ENCODE results near the gene LRRTM4.
A peak's percentile ranks its signal among the peaks of the same experiment; 100 is the strongest.

Gene LRRTM4

DNA sequence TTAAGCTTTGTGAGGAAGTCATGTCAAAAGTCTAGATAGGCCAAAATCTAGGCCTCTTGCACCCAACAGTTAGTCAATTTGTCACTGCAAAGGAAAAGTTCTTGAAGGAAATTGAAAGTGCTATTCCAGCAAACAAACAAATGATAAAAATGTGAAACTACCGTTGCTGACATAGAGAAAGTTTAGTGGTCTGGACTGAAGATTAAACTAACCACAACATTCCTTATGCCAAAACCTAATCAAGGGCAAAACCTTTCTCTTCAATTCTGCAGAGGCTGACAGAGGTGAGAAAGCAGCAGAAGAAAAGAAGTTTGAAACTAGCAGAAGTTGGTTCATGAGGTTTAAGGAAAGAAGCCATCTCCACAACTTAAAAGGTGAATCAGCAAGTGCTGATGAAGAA, 44.0 kb upstream of the LRRTM4 start:
- TF ChIP-seq POLR2AphosphoS5 (IDR thresholded peaks at IDR 0.05; ENCODE audit: low read depth, low read length) (no peak), REST (IDR thresholded peaks at IDR 0.05; ENCODE audit: insufficient read depth in 1 of 2, low read depth in 2 of 2, low read length in 2 of 2) (no peak), FOXP2 (optimal IDR thresholded peaks at IDR 0.05; ENCODE audit: borderline replicate concordance, extremely low read depth, extremely low read length, insufficient read depth) (no peak), SIN3A (IDR thresholded peaks at IDR 0.05; ENCODE audit: borderline replicate concordance, insufficient read depth, low read length) (no peak), TAF1 (IDR thresholded peaks at IDR 0.05; ENCODE audit: borderline replicate concordance, insufficient read depth, low read length) (no peak)

DNA sequence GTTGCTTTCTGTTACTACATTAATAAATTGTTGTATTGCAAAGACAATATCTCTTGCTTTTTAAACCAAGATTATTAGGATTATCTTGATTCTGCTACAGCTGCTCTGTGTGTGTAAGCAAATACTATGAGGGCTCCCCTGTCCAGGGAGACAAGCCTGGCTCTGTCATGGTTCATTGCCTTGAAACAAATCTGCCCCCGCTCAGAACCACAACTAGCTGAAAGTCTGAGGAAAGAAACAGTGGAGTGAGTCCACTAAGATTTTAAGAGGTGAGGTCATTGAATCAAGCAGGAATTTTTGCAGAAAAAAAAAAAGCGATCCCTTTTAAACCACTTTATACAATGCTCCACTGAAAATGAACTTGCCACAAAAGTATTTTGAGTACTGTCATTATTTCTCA, 30.8 kb upstream of the LRRTM4 start:
- TF ChIP-seq SIN3A (IDR thresholded peaks at IDR 0.05; ENCODE audit: borderline replicate concordance, insufficient read depth, low read length) (no peak), FOXP2 (optimal IDR thresholded peaks at IDR 0.05; ENCODE audit: borderline replicate concordance, extremely low read depth, extremely low read length, insufficient read depth) (no peak), TAF1 (IDR thresholded peaks at IDR 0.05; ENCODE audit: borderline replicate concordance, insufficient read depth, low read length) (no peak), POLR2AphosphoS5 (IDR thresholded peaks at IDR 0.05; ENCODE audit: low read depth, low read length) (no peak), REST (IDR thresholded peaks at IDR 0.05; ENCODE audit: insufficient read depth in 1 of 2, low read depth in 2 of 2, low read length in 2 of 2) (no peak)

GRCh38 chr2:77538031-77538430, 15.9 kb upstream of the LRRTM4 start:
- TF ChIP-seq SIN3A (IDR thresholded peaks at IDR 0.05; ENCODE audit: borderline replicate concordance, insufficient read depth, low read length), result no peak

- TF ChIP-seq REST (IDR thresholded peaks at IDR 0.05; ENCODE audit: insufficient read depth in 1 of 2, low read depth in 2 of 2, low read length in 2 of 2), result no peak
- TF ChIP-seq TAF1 (IDR thresholded peaks at IDR 0.05; ENCODE audit: borderline replicate concordance, insufficient read depth, low read length), result no peak
- TF ChIP-seq FOXP2 (optimal IDR thresholded peaks at IDR 0.05; ENCODE audit: borderline replicate concordance, extremely low read depth, extremely low read length, insufficient read depth), result no peak
- TF ChIP-seq SIN3A (IDR thresholded peaks at IDR 0.05; ENCODE audit: borderline replicate concordance, insufficient read depth, low read length), result no peak
- no peak for TF ChIP-seq POLR2AphosphoS5 (IDR thresholded peaks at IDR 0.05; ENCODE audit: low read depth, low read length)
These were observed 712 bp upstream of the LRRTM4 start for GRCh38 chr2:77522888-77523287.

- TF ChIP-seq FOXP2 (optimal IDR thresholded peaks at IDR 0.05; ENCODE audit: borderline replicate concordance, extremely low read depth, extremely low read length, insufficient read depth), result no peak
- TF ChIP-seq SIN3A (IDR thresholded peaks at IDR 0.05; ENCODE audit: borderline replicate concordance, insufficient read depth, low read length), result no peak
- TF ChIP-seq REST (IDR thresholded peaks at IDR 0.05; ENCODE audit: insufficient read depth in 1 of 2, low read depth in 2 of 2, low read length in 2 of 2), result no peak
- TF ChIP-seq TAF1 (IDR thresholded peaks at IDR 0.05; ENCODE audit: borderline replicate concordance, insufficient read depth, low read length), result peak; percentile 21; the same call in 1 of the 2 replicates
- TF ChIP-seq POLR2AphosphoS5 (IDR thresholded peaks at IDR 0.05; ENCODE audit: low read depth, low read length), result no peak
These were observed 656 bp downstream of the LRRTM4 start for GRCh38 chr2:77521548-77521891.
